Sciatic nerve (tissue), 2 donors: ENCODE measurements around the gene GTF2I. TPM values are rescaled to one million over a fixed set of nuclear protein-coding genes. Genes with fewer than 3 reads are reported as not detected.
A peak's percentile ranks its signal among the peaks of the same experiment; 100 is the strongest.
"Not testable (repeated sequence)": the region's sequence is repeated elsewhere in the genome, so short reads cannot be mapped to it uniquely, and the experiment has no call there.

ENCODE experiments used
- ATAC-seq: fragments of 200-7000 bp; cut with Tn5 transposase; one replicate; pipeline ENCODE4 v1.9.1; 2020; ENCODE audit warnings: mild to moderate bottlenecking, moderate library complexity
- DNase-seq: peaks from one replicate; pipeline ENCODE4 v3.0.0-alpha.2; 2020; ENCODE audit warnings: low spot score
- intact Hi-C: fragments of 100-400 bp; cut with DNase I; formaldehyde crosslinking; loops from one replicate; pipeline ENCODE4 v1.14.2; 2022
- total RNA-seq: library from RNA; stranded (reverse); fragmentation: NEBNext Ultra II Directional; extraction: Animal tissue kit (Norgen Biotek cat#: 25700); gene quantifications from one replicate; pipeline ENCODE4 v1.2.1, GENCODE V29; 2021
- donor health status: DM: no; HTN: no; CAD: no.
- donor health status: DM: no; HTN: no; CAD: no.

GTF2I gene
- total RNA-seq, 1 donor from 2014 or later: 246 TPM

DNA sequence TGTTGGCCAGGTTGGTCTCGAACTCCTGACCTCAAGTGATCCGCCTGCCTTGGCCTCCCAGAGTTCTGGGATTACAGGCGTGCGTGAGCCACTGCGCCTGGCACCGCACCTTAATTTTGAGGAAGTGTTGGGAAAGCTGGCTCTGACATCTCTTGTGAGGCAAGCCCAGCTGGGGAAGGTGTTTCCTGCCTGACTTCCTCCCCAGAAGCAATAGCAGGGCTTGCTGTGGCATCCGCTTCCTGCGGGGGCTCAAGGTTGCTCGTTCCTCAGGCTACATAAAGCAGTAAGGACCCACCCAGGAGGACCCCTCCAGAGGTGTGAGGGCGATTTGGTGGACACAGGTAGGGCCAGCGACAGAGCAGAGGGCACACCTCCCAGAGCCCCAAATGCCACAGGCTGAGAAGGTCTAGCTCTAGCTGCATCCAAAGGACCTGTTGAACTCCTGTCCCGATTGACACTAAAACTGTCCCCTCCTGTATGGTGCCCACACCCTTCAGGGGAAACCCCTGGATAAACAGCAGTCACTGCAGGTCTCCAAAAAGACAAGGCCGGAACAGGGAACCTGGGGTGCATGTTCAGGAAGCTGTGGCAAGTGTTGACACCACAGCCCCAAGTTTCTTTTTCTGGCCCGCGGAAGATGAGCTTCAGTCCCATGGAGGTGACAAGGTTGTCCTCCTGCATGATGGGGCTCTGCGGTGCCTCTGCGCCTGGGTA, 107.8 kb downstream of the GTF2I start:
- intact Hi-C loops, DNase-seq: not testable (repeated sequence)
- peak; percentile 57 for ATAC-seq

DNA sequence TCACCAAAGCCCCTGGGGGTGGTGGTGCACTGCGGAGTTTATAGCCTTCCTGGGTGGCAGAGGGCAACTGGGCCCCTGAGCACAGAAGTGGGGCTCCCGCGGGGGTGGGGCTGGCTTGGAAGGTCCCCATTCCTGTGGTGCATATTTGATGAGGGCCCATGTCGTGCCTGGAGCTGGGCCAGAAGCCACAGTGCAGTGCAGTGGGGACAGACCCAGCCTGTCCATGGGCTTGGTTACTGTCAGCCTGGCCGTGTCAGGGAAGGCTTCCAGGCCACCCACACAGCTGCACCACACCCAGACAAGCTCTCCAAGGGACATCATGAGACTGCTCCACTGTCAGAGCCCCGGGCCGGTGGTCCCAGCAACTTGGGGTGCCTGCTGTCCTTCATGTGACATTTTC, 109.0 kb downstream of the GTF2I start:
- DNase-seq, intact Hi-C loops: not testable (repeated sequence)
- ATAC-seq: peak; percentile 46

DNA sequence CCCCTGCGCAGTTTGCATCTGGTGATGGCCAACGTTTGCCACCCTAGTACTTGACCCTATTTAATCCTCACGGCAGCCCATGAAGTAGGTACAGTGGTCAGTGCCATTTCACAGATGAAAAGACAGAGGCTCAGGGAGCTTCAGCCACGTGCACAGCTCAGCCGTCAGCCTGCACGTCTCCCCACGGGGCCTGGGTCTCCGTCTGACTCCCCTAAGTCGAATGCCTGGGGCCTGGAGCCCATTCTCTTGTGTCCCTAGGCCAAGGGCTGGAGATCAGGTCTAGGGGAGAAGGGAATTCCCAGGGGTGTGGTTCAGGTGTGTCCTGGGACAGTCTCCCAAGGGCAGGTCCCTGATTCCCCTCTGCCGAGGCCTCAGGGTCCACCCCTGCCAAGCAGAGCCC, 109.5 kb downstream of the GTF2I start:
- DNase-seq, intact Hi-C loops, ATAC-seq: not testable (repeated sequence)

GRCh38 chr7:74770062-74770461, 112.5 kb downstream of the GTF2I start:
- intact Hi-C loops, ATAC-seq, DNase-seq: not testable (repeated sequence)

DNA sequence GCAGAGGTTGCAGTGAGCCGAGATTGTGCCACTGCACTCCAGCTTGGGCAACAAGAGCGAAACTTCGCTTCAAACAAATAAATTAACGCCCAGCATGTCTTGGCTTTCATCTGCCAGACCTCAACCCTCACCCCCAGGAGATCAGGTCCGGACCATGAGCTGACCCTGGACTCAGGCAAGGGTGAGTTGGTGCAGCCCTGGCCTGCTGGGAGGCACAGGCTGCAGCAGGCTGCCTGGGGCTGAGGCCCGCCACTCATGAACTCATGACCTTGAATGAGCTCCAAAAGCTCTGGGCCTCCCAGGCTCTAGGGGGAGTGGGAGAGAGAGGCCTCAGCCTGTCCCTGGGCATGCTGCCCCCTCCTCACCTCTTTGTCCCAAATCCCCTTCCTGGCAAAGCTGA, 114.6 kb downstream of the GTF2I start:
- ATAC-seq, DNase-seq, intact Hi-C loops: not testable (repeated sequence)

- DNase-seq, intact Hi-C loops: not testable (repeated sequence)
- ATAC-seq: peak; percentile 80
Measured at GRCh38 chr7:74773760-74774750, 116.5 kb downstream of the GTF2I start, which contains the start of gene NCF1. TSS of gene NCF1 (plus strand) at chr7:74774011. CDS start at chr7:74774032, 21 bp downstream.

- intact Hi-C loops, ATAC-seq, DNase-seq: not testable (repeated sequence)
Measured at GRCh38 chr7:74775111-74775510, 117.6 kb downstream of the GTF2I start.

- intact Hi-C loops, DNase-seq, ATAC-seq: not testable (repeated sequence)
Measured at GRCh38 chr7:74779053-74779452, 121.5 kb downstream of the GTF2I start.

DNA sequence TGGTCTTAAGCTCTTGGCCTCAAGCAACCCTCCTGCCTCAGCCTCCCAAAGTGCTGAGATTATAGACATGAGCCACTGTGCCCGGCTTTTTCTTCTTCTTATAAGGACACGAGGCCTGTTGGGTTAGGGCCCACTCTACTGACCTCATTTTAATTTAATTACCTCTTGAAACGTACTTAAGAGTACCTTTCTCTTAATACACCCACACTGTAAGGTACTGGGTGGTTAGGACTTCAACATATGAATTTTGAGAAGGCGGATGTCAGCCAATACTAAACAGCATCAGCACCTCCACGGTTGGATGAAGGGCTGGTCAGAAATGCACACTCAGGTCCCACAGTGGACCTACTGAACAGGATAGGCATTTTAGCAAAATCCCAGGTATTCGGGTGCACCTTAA, 124.2 kb downstream of the GTF2I start:
- DNase-seq, intact Hi-C loops, ATAC-seq: not testable (repeated sequence)

DNA sequence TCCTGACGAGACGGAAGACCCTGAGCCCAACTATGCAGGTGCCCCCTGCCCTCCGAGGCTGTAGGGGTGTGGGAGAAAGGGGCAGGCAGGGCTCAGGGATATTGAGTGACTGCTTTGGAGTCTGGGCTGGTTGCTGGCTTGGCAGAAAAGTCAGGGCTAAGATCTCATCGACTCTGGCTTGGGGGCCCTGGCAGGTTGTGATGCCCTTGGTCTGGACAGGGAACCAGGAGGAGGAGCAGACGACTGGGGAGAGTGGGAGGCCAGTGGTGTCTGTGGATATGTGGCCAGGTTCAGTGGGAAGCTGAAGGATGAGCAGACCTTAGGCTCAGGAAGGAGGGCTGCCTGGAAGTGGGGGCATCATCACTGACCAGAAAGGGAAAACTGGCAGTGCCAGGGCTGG, 126.1 kb downstream of the GTF2I start:
- DNase-seq, ATAC-seq, intact Hi-C loops: not testable (repeated sequence)

- DNase-seq (peak; percentile 98), ATAC-seq (peak; percentile 97)
Measured at GRCh38 chr7:74788369-74789150, 131.0 kb downstream of the GTF2I start.

GRCh38 chr7:74789200-74789736, 131.8 kb downstream of the GTF2I start:
- peak; percentile 31 for ATAC-seq
- intact Hi-C loops, DNase-seq: not testable (repeated sequence)

More at GRCh38 chr7:74788369-74789150, 131.0 kb downstream of the GTF2I start:
- intact Hi-C loops: not testable (repeated sequence)

- DNase-seq, intact Hi-C loops, ATAC-seq: not testable (repeated sequence)
Measured at GRCh38 chr7:74797848-74798622, 140.5 kb downstream of the GTF2I start.

GRCh38 chr7:74798644-74799043, 141.1 kb downstream of the GTF2I start:
- intact Hi-C loops, ATAC-seq, DNase-seq: not testable (repeated sequence)
